Ramos (cell line): Measurements from ENCODE around the gene CX3CL1.

ENCODE experiments used
- in situ Hi-C: fragments of 300-500 bp; cut with MboI; formaldehyde crosslinking; loops from one replicate; pipeline ENCODE4 v1.14.3; 2022; ENCODE audit warnings: low sequenced_read_pairs; ENCODE audit not compliant: unreplicated experiment

Gene CX3CL1

GRCh38 chr16:57401943-57402640 lies 29.8 kb downstream of the CX3CL1 start:
- in situ Hi-C loops: no loop called here

- in situ Hi-C loops: no loop called here
Observed at GRCh38 chr16:57403965-57404817, 31.9 kb downstream of the CX3CL1 start, which contains the start of gene CCL17. Gene CCL17, plus strand, starts transcription at chr16:57404767. Its CDS starts 9,166 bp downstream, at chr16:57413933.

GRCh38 chr16:57405097-57405496 lies 32.8 kb downstream of the CX3CL1 start:
- in situ Hi-C loops: no loop called here

- in situ Hi-C loops: no loop called here
Observed at GRCh38 chr16:57406881-57407280, 34.6 kb downstream of the CX3CL1 start.

GRCh38 chr16:57407521-57408353 lies 35.4 kb downstream of the CX3CL1 start:
- in situ Hi-C loops: no loop called here

- in situ Hi-C loops: no loop called here
Observed at GRCh38 chr16:57409065-57409464, 36.8 kb downstream of the CX3CL1 start.

GRCh38 chr16:57409870-57410587 lies 37.7 kb downstream of the CX3CL1 start:
- in situ Hi-C loops: no loop called here

GRCh38 chr16:57411362-57411976 lies 39.2 kb downstream of the CX3CL1 start:
- in situ Hi-C loops: no loop called here

- in situ Hi-C loops: no loop called here
Observed at GRCh38 chr16:57412584-57412983, 40.3 kb downstream of the CX3CL1 start.

GRCh38 chr16:57413301-57413730 lies 41.0 kb downstream of the CX3CL1 start:
- in situ Hi-C loops: no loop called here

GRCh38 chr16:57413733-57414132 lies 41.4 kb downstream of the CX3CL1 start:
- in situ Hi-C loops: no loop called here

GRCh38 chr16:57416084-57416483 lies 43.8 kb downstream of the CX3CL1 start:
- in situ Hi-C loops: loop anchor here (5.0 kb wide), 2 partner anchors 114 to 334 kb away; no protein-coding TSS in a partner anchor

- in situ Hi-C loops: loop anchor here (5.0 kb wide), 2 partner anchors 117 to 337 kb away; no protein-coding TSS in a partner anchor
Observed at GRCh38 chr16:57419506-57419905, 47.2 kb downstream of the CX3CL1 start.

- in situ Hi-C loops: loop anchor here (5.0 kb wide), 1 partner anchor 95 kb away; no protein-coding TSS in a partner anchor
Observed at GRCh38 chr16:57422026-57422944, 50.0 kb downstream of the CX3CL1 start.

GRCh38 chr16:57423152-57423551 lies 50.9 kb downstream of the CX3CL1 start:
- in situ Hi-C loops: loop anchor here (5.0 kb wide), 1 partner anchor 94 kb away; no protein-coding TSS in a partner anchor

GRCh38 chr16:57424583-57424982 lies 52.3 kb downstream of the CX3CL1 start:
- in situ Hi-C loops: loop anchor here (5.0 kb wide), 1 partner anchor 93 kb away; no protein-coding TSS in a partner anchor

GRCh38 chr16:57426356-57426755 lies 54.1 kb downstream of the CX3CL1 start:
- in situ Hi-C loops: no loop called here

- in situ Hi-C loops: no loop called here
Observed at GRCh38 chr16:57427307-57427706, 55.0 kb downstream of the CX3CL1 start.
